HG02642 (cell line): ENCODE measurements around the gene P3H2.

ENCODE experiments used
- ATAC-seq: cut with Tn5 transposase; IDR thresholded peaks from one replicate; pipeline ENCODE4 v1.9.1; 2021; ENCODE audit warnings: mild to moderate bottlenecking; ENCODE audit not compliant: unreplicated experiment, poor library complexity

P3H2 gene

DNA sequence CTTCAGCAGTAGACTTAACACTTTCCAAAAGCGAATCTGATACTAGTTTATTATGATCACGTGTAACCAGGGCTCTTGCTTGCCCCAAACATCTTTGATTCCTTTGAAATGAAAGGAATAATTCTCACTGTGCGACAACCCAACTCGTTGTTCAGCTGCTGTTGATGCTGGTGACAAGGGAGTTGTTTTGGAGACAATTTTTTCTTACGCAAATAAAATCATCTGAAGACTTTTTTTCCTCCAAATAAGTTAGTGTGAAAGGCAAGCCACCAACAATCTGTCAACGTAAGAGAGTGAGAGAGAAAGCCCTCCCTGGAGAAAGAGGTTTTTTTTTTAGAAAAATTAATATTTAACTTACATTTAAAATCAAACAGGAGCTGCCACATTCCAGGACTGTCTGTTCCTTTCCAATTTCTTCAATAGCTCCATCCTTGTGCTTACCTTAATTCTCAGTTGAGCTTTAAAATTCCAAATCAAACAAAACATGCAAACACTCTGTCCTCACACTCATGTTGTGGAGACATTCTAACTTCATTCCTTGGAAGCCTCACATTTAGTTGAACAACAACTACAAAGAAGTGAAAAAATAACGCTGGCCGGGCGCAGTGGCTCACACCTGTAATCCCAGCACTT, 4.9 kb upstream of the P3H2 start:
- no peak for ATAC-seq

DNA sequence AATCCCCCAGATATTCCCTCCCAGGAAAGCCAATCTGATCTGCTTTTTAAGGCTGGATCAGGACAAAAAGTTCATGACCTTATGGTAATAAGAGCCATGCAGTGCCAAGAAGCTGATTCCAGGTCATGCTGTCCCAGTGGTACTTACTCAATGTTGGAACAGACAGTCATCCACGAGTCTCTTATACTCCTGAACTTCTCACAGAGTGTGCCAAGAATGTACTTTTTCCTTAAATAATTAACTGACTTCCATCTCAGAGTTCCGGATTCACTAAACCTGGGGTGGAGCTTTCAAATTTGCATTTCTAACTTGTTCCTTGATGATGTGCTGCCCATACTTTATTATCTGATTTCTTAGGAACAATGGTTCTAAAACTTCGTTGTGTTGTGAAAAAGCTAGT, 3.4 kb upstream of the P3H2 start:
- ATAC-seq = no peak

DNA sequence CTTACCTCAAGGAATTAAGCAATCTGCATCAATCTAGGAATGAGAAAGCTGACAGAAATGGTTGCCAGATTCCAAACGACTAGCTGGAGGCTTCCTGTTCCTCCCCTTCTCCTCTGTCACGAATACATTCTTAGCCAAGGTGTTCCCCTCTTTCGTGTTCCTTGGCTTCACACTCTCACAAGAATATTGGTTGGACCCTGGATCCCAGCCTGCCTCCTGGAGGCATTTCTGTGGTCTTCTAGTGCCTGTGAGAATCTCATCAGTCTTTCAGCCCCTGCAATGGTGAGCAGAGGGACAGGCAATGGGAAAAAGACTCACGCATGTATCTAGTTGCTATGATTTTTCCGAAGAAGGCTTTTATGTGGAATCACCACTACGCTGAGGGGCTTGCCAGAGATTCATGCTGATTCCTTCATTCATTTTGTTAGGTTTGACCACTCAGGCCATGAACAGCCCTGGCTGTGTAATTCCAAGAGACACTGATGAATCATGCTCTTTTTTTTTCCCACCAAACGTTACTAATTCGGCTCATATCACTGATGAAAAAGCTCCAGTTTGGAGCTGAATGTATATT, 1.6 kb upstream of the P3H2 start:
- no peak for ATAC-seq

DNA sequence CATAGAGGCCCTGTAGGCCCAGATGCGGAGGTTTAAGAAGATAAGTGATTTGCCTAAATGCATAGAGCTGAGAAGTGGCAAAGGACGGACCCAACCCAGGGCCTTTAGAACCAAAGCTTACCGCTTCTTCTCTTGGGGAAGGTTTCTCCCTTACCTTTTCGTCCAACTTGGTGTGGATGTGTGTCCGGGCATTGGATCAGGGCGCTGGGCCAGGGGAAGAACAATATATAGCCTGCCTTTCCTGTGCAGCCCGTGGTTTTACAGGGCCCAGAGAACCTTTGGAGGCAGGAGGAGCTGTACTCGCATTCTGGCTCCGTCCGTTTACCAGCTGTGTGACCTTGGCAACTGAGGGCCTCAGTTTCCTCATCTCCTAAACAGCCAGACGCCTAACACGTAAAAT, 686 bp upstream of the P3H2 start:
- ATAC-seq = no peak

DNA sequence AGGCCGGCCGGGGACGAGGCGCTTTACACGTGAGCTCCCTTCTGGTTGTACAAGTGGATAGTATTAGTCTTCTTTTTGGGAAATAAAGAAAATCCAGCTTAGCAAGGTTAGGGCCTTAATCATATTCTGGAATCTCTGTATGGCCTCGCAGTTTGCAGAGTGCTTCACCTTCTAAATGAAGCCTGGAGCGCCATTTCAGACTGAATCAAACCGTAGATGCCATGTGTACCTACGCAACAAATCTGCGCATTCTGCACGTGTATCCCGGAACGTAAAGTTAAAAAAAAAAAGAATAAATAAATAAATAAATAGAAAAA, 322 bp upstream of the P3H2 start:
- no peak for ATAC-seq

DNA sequence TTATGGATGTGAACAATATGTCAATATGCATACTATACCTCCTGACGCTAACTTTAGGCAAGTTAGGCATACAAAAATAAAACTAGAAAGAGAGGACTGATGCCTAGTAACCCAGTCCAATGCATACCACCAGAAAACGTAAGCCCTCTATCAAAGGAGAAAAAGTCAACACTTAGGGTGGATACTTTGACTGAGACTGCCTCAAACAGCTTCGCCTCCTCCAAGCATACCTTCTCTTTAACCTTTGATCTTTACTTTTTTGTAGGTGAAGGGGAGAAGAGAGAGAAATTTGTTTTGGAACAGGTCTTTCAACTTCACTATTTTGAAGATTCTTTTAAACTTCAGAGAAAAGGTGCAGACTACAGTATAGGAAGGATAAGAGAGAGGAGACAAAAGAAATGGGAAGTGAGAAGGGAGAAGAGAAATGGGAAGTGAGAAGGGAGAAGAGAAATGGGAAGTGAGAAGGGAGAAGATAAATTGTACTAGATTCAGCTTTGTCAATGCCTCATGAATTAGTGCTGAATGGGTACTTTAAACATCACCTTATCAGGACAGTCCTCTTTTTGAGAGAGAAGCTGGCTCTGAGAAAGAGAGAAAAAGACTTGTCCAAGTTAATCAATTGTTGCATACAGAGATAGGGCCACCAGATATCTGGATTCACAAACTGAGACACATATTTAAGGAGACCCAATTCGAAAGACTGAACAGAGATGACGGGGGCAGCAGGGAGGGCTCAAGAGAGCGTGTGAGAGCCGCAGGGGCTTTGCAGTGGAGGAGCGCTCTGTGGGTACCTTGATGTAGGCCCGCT, 1.0 kb downstream of the P3H2 start:
- no peak for ATAC-seq

GRCh38 chr3:190118438-190118837, 2.3 kb downstream of the P3H2 start:
- ATAC-seq = no peak

GRCh38 chr3:190117981-190118380, 2.7 kb downstream of the P3H2 start:
- no peak for ATAC-seq

- ATAC-seq = no peak
Observed at GRCh38 chr3:190116551-190117067, 4.1 kb downstream of the P3H2 start.

- no peak for ATAC-seq
Observed at GRCh38 chr3:190110826-190111225, 9.9 kb downstream of the P3H2 start.

GRCh38 chr3:190109441-190109840, 11.3 kb downstream of the P3H2 start:
- ATAC-seq = no peak

DNA sequence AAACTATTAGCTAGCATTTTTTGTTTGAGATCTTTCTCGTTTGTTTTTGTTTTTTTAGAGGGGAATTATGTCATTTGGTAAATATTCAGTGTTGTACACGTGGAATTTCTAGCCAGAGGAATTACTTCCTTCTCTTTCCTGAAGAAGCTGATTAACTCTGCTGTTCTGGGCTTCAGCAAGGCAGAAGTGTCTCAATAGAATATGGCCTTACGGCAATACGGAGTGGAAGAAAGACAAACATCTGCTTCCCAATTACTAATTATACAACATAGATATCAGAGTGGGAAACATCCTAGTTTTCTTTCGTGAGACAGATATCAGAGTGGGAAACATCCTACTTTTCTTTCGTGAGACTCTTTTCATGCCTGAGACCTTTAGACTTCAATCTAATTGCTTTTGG, 11.9 kb downstream of the P3H2 start:
- ATAC-seq = no peak

DNA sequence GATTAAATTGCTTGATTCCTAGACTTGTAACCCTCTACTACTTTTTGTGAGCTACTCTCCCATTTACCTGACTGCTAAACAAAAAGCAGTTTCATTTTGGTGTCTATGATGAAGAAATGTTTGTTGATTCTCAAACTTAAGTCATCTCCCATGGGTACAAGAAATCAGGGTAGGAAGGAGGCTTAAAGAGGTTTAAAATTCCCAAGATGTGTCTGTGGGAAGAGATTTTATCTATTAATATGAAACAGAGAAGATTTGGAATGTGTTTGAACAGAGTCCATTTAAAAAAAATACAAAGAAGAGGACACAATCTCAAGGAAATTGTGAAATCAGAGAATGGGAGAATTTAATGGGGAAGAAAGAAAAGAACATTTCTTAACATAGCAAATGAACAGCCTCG, 14.8 kb downstream of the P3H2 start:
- no peak for ATAC-seq

GRCh38 chr3:190101320-190102011, 19.2 kb downstream of the P3H2 start:
- ATAC-seq = no peak

DNA sequence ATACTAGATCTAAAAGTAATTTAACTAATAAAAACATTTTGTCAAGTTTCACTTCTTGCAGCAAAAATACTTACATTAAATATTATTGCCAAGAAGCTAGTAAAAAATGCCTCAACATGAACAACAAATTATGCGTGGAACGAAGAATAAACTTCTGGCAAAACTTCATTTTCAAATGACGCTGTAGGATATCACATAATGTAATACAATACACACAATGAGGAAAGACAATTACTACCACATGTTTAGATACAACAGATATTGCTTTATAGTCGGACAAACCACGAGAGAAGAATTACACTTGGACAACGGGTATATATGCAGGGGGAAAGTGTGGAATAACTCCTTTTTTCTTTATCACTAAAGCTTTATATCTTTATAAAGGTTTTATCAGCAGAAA, 21.6 kb downstream of the P3H2 start:
- no peak for ATAC-seq

GRCh38 chr3:190097617-190098016, 23.1 kb downstream of the P3H2 start:
- ATAC-seq = no peak

GRCh38 chr3:190097025-190097424, 23.7 kb downstream of the P3H2 start:
- ATAC-seq = no peak

DNA sequence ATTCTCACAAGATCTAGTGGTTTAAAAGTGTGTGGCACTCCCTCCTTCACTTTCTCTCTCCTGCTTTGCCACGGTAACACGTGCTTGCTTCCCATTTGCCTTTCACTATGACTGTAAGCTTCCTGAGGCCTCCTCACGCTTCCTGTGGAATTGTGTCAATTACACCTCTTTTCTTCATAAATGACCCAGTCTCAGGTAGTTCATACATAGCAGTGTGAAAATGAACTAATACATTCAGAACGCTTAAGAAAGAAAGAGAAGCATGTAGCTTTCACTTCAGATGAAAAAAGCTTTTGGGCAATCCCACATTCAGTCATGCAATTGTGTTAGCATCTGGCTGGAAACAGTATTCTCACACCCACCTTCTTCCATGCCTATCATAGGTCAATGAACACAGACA, 24.4 kb downstream of the P3H2 start:
- no peak for ATAC-seq

DNA sequence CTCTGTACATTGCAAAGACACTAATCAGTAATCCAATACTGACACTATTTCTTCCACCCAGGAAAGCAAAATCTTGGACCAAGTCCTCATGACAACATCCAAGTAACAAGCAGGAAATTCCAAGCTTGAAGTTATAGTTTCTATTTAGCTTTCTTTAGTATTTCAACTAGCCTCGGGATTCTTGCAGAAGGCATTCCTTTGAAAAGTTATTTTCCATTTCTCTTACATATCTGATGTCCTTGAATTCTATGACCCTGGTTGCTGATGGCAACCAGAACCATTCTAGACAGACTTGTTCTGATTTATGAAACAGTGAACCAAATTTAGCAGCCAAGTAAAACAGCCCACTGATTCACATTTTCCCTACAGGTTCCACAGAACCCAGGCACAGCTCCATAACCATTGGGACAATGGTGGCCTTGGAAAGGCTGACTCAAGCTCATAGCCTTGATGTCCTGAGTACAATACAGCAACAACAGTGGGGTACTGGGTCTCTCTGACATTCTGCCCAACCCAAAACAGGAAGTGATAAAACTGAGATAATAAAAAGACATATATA, 26.5 kb downstream of the P3H2 start:
- no peak for ATAC-seq

- ATAC-seq = no peak
Observed at GRCh38 chr3:190092250-190092649, 28.4 kb downstream of the P3H2 start.

DNA sequence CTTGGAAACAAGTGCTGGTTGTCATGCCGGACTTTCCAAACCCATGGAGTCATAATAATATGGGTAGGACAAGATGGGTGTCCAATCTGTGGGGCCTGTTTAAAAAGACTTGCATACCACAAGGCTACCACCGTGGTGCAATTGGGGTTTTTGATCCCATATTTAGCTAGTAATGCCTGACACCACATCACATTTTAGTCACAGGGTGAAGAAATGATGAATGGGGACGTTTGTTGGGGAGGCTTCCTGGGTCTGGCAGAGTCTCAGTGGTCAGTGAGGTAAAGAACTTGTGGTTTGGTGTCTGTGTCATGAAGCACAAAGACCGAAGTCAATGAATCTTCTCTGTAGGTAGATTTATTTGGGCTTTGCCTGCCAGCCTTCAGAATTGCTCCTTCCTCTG, 31.0 kb downstream of the P3H2 start:
- ATAC-seq = peak; percentile 51
